Kidney epithelial cell (primary cell): Measurements from ENCODE around the gene MPDU1. TPM values are rescaled to one million over a fixed set of nuclear protein-coding genes. Genes with fewer than 3 reads are reported as not detected.
A peak's percentile ranks its signal among the peaks of the same experiment; 100 is the strongest.

Experiments
- DNase-seq: peaks from one replicate; pipeline ENCODE4 v3.0.0-alpha.2; 2010; ENCODE audit warnings: low read depth
- H3K27me3 ChIP-seq: 2 replicates; pipeline ENCODE4 v1.6.0; 2011; ENCODE audit warnings: low read length; ENCODE audit not compliant: control insufficient read depth, insufficient read depth
- H3K36me3 ChIP-seq: 2 replicates; pipeline ENCODE4 v1.5.1; 2011; ENCODE audit warnings: low read length; ENCODE audit not compliant: control insufficient read depth, insufficient read depth
- H3K4me3 ChIP-seq: 2 replicates; pipeline ENCODE4 v1.5.1; 2011; ENCODE audit warnings: low read depth, mild to moderate bottlenecking, control low read depth, low read length
- total RNA-seq: library from RNA; depleted of rRNA; stranded (reverse); fragments of >200 nt; gene quantifications from 2 replicates; pipeline ENCODE4 v1.2.3, GENCODE V29; 2015
- TF ChIP-seq, protein P1 (sequence below): IDR thresholded peaks from 2 replicates; pipeline ENCODE4 v1.5.1; 2011; ENCODE audit warnings: mild to moderate bottlenecking, moderate library complexity, low read length, control low read depth, inconsistent platforms; ENCODE audit not compliant: insufficient read depth, poor library complexity, severe bottlenecking

The MPDU1 gene
- total RNA-seq, 1 donor from 2014 or later, result 187 TPM

- H3K4me3 ChIP-seq, result peak overlapping the region; percentile 82
- H3K27me3 ChIP-seq, result no peaks in the 10 kb centered on the region
- H3K36me3 ChIP-seq, result peaks cover 11% of the 10 kb centered on the region
- peak; percentile 95 for DNase-seq
- TF ChIP-seq, protein P1, sequence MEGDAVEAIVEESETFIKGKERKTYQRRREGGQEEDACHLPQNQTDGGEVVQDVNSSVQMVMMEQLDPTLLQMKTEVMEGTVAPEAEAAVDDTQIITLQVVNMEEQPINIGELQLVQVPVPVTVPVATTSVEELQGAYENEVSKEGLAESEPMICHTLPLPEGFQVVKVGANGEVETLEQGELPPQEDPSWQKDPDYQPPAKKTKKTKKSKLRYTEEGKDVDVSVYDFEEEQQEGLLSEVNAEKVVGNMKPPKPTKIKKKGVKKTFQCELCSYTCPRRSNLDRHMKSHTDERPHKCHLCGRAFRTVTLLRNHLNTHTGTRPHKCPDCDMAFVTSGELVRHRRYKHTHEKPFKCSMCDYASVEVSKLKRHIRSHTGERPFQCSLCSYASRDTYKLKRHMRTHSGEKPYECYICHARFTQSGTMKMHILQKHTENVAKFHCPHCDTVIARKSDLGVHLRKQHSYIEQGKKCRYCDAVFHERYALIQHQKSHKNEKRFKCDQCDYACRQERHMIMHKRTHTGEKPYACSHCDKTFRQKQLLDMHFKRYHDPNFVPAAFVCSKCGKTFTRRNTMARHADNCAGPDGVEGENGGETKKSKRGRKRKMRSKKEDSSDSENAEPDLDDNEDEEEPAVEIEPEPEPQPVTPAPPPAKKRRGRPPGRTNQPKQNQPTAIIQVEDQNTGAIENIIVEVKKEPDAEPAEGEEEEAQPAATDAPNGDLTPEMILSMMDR, result no peak
These were observed 10.9 kb upstream of the MPDU1 start for GRCh38 chr17:7572588-7573323.

DNA sequence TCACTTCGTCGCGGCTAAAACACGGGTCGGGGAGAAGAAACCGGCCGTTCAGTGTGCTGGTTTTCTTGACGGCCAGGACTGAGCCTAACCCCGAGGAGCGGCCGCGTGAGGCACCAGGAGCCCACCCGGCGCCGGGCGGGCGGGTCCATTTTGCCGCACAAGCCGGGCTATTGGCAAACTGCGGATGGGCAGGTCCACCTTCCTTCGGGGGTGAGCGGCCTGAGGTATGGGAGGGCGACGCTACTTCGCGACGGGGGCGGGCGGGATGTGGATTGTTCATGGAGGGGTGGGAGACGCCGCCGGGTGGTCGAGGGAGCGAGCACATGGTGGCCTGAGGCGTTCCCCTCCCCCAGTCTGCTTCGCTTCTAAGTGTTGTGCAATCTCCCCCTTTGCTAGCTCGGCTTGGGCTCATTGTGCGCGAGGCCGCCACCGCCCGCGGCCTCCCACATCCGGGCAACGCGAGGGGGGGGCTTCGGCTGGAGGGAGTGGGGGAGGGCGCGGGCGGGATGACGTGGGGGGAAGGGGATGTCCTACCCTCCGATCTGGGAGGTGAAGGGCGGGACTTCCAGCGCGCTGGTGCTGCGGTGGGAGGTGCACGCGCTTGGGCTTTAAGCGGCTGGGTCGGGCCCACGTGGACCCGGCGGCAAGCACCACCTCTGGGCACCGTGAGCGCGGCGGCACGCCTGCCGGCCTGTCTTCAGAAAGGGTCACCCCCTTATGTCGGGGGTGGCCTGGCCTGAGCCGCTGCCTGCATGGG lies 10.2 kb upstream of the MPDU1 start:
- DNase-seq, result peak; percentile 57
- TF ChIP-seq, protein P1, result no peak
- no peaks in the 10 kb centered on the region for H3K27me3 ChIP-seq
- H3K4me3 ChIP-seq, result peak overlapping the region; percentile 82
- H3K36me3 ChIP-seq, result peaks cover 13% of the 10 kb centered on the region

- Histone ChIP-seq H3K27me3 (no peaks in the 10 kb centered on the region), H3K4me3 (peak overlapping the region; percentile 82), H3K36me3 (peaks cover 13% of the 10 kb centered on the region)
- no peak for DNase-seq
- TF ChIP-seq, protein P1, result no peak
These were observed 9.3 kb upstream of the MPDU1 start for GRCh38 chr17:7574176-7574953.

DNA sequence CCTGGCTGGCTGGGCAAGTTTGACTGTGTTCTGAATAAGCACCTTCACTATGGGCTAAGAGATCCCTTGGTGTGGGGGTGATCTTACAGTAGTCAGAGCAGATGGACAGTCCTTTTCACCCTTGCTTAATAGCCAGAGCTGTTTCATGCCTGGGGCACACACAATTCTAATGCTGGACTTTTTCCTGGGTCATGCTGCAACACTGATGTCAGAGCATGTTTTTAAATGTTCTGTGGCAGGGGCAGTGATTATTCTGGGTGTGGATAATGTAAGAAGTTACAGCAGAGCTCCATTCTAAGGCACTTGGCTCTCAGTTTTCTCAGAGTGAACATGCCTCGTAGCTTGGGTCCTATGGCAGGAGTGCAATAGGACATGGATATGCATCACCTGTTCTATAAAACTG lies 8.2 kb upstream of the MPDU1 start:
- Histone ChIP-seq H3K36me3 (peaks cover 13% of the 10 kb centered on the region), H3K27me3 (no peaks in the 10 kb centered on the region), H3K4me3 (no peak overlapping the region)
- DNase-seq, result no peak
- TF ChIP-seq, protein P1, result no peak

- TF ChIP-seq, protein P1, result no peak
- Histone ChIP-seq H3K36me3 (peaks cover 13% of the 10 kb centered on the region), H3K4me3 (no peak overlapping the region), H3K27me3 (no peaks in the 10 kb centered on the region)
- DNase-seq, result no peak
These were observed 7.7 kb upstream of the MPDU1 start for GRCh38 chr17:7575959-7576358.
